GM19239 (cell line): ENCODE data around the gene ASB18.
"Not testable (repeated sequence)": the region's sequence is repeated elsewhere in the genome, so short reads cannot be mapped to it uniquely, and the experiment has no call there.

ENCODE experiments used
- DNase-seq: peaks from one replicate; pipeline ENCODE4 v3.0.0; 2011; ENCODE audit warnings: low spot score; ENCODE audit not compliant: insufficient read length
- FAIRE-seq: peaks from 2 replicates; lab custom pipeline; 2011; peaks lifted over from hg19 to GRCh38; lab: Jason Lieb, UNC

Gene ASB18, protein sequence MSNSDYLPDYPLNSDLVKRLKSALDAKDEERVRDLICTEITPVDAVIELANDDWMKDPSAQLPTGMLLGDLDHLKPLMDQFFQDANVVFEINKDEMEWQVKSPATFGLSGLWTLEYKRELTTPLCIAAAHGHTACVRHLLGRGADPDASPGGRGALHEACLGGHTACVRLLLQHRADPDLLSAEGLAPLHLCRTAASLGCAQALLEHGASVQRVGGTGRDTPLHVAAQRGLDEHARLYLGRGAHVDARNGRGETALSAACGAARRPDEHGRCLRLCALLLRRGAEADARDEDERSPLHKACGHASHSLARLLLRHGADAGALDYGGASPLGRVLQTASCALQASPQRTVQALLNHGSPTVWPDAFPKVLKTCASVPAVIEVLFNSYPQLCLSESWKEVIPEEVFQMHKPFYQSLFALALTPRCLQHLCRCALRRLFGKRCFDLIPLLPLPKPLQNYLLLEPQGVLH

DNA sequence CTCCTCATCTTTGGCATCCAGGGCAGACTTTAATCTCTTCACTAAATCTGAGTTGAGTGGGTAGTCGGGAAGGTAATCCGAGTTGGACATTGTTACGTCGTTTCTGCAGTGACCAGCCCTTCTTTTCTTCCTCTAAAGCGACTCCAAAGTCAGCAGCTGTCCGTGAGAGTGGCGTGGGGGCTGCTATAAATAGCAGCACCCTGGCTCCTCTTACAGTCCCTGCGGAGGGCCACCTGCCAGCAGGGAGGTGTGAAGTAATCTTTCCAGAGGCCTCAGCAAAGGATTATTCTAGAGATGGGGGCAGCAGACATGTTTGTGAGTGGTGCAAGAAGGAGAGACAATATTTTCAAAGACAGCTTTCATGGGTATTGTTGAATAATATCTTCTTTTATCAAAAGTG, at the start of gene ASB18:
ASB18 (minus strand) TSS at position 151 of the 400 bp plus-strand sequence; CDS start at position 90, 61 bp downstream.
- no peak for DNase-seq
- FAIRE-seq: no peak

DNA sequence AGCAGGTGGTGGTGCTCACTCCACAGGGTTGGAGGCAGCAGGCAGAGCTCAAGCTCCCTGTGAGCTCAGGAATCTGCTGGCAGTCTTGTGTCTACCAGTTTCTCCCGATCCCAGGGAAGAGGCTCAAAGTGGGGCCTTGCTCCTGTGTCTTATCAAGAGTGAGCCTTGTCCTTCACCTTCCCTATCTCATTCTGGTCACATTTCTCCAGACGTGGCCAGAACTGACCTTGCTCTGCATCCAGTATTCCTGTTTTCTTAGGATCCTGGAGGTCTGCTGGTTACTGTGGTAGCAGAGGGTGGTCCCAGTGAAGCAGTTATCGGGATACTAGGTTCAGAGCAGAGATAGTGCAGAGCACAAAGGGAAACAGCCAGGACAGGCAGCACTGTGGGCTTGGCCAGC, 47.1 kb upstream of the ASB18 start:
- FAIRE-seq (no peak), DNase-seq (no peak)

DNA sequence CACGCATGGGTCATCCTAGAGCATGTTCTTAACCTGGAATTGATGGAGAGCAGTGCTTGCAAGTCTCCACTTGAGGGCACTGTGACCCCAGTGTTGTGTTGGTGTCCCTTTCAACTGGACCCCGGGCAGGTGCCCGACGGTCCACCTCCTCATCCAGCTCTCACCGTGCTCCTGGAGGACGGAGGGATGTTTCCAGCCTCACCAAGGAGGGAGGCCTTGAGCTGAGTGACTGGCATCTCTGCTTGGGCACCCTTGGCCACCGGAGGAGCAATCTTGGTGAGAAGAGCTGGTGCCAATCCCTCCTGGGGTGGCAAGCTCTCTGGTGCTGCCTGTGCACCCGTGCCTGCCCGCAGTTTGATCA, 45.4 kb upstream of the ASB18 start:
- FAIRE-seq: no peak

DNA sequence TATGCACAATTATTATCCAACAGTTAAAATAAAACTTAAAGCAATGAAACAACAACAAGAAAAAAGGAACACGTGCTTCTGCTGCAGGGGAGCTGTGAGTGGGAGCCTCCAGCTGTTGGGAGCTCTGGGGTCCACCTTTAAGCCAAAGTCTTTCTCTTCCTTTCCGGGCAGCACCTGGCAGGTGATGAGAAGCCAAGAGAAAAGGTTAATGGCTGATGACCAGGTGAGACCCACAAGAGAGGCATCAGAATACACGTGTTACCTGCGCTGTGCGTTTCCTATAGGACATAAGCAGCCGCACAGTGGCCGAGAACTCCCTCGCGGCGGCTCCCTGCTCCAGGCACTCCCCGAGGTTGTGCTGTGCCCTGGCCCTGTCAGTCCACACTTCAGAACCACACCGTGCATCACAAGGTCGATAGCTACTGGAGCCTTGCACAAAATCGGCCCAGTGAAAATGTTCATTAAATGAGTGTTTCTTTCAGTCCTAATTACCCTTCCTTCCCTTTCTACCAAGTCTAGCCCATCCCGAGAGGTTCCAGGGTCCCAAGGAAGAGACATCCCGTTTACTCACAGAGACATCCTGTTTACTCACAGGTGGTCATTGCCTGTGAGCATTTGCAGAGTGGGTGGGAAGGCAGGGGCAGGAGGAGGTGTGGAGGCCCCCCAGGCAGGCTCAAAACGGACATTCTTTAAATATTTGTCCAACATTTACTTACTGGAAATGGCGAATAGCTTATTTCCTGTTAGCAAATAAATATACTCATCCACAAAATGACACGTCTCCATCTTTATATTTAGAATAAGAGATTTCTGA, 44.9 kb upstream of the ASB18 start:
- DNase-seq: no peak
- FAIRE-seq: no peak

More for the DNA sequence above, 45.4 kb upstream of the ASB18 start:
- peak; percentile 28 for DNase-seq

DNA sequence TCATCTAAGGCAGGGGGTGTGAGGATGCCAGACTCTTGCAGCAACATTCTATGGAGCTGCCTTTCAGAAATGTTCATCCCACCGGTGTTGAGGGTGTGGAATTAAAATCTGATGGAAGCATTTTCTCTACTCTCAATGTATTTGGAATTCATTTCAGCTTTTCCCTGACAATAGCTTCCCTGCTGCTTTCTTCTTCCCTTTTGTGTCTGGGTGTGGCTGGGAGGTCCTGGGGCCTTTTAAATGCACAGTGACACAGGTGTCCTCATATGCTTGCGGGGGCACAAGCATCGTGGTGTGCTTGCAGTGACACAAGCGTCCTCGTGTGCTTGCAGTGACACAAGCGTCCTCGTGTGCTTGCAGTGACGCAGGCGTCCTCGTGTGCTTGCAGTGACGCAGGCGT, 43.4 kb upstream of the ASB18 start:
- FAIRE-seq (no peak), DNase-seq (no peak)

DNA sequence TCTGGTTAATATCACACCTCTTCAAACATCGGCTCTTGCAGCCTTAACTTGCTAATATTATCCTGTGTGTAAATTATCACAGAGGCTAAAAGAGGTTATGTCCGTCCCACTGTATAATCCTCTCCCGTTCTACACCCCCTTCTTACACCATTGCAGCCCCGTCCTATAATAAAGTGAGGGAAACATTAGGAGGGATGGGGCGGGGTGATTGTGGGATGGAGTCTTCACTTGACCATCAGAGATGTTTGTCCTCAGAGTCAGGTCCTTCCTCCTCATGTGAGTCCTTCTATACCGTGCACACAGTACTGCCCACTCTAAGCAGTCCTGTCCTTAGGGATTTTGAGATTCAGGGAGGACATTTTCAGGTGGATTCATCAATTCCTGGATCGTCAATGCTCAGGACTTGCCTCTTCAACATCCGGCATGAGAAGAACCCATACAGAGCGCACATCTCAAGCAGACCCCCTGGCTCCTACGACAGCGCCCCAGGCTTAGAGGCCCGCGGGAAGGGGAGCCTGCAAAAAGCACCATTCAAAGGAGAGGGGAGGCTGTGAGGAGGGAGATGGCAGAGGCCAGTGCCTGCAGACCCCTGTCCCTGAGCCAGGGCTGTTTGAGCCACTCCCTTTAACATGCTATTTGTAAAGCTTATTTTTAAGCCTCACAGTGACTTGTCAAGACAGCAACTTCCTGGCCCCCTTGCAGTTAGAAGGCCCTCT, 42.8 kb upstream of the ASB18 start:
- DNase-seq (no peak), FAIRE-seq (no peak)

DNA sequence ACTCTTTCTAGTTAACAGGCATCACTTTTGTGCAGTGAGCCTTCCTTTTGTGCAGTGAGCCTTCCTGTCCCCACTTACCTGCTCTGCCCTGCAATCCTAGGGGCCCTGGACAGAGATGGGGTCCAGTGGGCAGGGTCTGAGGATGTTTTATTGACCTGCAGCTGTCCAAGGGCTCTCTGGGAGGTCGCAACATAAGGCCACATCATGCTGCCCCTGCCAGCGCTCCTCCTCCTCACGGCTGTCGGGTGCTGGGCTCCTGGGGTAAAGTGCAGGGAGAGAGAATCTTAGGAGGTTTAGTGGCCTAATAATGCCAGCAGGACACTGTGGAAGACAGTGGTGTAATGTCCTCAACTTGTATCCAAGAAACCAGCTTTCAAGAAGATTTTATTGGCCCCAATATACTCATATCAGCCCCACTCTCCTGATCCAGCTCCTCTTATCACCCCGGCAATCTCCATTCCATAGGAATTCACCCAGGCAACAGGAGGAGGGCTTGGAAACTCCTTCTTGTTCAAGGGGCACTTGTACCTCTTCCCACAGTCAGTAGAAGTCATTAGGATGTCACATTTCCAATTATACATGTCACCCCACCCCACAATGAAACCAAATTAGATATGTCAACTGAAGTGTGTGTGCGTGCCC, 41.9 kb upstream of the ASB18 start:
- FAIRE-seq (no peak), DNase-seq (no peak)

DNA sequence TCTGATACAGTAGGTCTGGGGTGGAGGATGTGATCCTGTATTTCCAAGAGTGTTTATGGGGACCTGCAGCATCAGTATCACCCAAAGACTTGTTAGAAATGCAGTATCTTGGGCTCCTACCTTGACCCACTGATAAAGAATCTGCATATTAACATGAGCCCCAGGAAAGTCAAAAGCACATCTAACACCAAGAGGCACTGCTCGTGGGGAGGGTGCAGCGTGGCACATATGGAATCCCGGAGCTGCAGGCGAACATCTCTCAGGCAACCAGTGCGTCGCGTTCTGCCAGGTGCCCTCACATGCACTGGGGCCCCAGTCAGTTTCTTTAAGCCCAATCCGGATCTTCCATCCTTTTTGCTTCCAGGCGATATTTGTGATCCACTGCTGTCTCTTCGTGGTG, 41.3 kb upstream of the ASB18 start:
- DNase-seq (no peak), FAIRE-seq (no peak)

DNA sequence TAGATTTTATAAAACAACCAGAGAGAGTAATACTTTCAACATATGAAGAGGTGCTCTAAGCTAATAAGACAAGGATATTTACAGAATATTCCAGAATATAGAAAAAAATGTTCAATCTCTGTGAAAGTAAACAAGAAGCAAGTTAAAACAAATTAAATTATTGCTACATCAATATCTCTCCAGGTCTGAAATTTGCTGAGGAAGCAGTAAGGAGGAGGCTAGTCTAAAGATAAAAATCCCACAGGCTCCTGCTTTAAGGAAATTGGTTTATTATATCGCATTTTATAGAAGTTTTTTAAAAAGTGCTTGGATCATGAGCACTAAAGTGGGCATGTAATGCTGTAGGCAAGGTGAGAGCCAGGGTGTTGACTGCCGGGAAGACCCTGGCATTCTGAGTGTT, 39.7 kb upstream of the ASB18 start:
- FAIRE-seq: no peak

DNA sequence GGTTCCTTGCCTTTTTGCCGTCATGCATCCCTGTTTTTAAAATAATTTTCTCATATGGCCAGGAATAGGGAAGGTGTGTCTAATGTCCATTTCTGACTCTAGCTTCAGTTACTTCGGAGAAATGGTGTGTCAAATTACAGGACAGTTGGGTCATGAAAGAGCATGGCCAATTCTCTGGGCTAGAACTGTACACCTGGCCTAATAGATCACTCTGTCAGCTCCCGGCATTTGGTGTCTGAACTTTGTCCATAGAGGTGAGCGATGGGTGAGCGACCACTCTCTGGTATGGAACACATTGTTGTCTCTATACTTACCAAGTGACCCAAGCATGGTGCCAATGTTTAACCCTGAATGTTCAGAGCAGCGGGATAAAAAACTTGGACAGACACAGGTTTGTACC, 38.3 kb upstream of the ASB18 start:
- FAIRE-seq (no peak), DNase-seq (no peak)

More for the DNA sequence above, 39.7 kb upstream of the ASB18 start:
- DNase-seq: no peak

DNA sequence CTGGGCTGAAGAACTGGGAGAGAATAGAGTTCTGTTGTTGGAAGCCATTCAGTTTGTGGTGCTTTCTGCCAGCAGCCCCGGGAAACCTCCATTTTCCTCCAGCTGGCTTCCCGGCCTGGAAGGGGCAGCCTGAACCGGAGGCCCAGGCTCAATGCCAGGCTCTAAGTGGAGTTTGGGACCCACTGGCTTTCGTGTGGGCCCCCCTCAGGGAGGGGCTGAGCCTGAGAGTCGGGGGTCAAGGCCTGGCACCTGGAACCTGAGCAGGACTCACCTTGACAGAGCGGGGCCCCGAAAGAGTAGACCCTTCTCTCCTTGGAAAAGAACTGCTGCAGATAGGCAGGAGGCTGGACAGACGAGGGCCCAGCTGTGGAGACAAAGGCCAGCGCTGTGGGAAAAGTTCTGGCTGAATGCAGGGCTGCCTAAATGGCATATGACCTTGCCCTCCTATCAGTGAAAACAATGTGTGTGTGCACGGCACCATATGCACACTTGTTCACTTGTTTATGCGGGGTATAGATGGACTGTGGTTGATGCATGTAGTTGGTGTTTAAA, 34.8 kb upstream of the ASB18 start:
- no peak for DNase-seq
- no peak for FAIRE-seq

DNA sequence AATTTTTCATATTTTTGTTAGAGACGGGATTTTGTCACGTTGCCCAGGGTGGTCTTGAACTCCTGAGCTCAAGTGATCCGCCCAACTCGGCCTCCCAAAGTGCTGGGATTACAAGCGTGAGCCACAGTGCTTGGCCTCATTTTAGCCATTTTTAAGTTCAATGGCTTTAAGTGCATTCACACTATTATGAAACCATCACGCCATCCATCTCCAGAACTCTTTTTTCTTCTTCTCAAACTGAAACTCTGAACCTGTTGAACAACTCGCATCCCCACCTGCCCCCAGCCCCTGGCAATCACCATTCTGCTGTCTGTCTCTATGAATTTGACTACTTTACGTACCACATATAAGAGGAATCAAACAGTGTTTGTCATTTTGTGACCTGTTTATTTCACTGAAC, 31.3 kb upstream of the ASB18 start:
- DNase-seq (no peak), FAIRE-seq (no peak)

DNA sequence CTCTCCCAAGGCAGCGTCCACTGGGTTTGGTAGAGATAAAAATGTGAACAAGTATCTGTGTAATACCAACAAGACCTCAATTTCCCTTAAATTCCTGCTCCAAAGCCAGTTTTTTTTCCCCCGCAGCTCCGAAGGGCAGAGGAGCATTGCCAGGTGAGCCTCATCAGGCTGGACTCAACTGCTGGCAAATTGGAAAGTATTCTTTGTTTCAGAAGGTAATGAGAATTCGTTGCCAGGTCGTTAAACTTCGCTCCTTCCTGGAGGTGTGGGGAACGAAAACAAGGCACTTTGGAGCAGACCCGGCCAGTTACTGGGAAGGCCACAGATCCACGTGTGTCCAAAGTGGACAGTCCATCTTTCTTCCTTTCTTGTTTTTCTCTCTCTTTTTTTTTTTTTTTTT, 30.4 kb upstream of the ASB18 start:
- no peak for FAIRE-seq
- DNase-seq: no peak

DNA sequence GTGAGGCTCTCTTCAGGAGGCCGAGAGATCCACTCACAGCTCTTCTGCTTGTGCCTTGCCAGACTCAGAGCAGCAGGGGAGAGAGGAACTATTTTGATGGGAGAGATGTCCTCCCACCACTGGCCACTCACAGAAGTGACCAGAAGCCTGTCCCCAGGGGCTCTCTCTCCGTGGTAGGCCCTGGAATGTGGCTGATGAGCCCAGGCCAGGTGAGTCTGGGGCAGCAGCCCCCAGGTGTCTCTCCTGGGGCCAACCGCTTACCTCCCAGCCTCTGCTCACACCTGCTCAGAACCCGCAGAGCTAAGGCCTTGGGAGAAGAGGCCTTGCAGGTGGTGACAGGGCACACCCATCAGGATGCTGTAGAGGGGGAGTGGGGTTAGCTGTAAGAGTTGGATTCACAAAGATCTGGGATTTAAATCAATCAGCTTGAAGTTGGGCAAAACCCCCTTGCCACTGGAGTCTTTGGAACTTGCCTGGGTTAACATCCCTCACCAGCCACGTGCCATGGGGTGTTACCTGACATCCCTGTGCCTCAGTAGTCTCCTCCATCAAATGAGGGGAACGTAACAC, 29.1 kb upstream of the ASB18 start:
- DNase-seq (no peak), FAIRE-seq (no peak)

DNA sequence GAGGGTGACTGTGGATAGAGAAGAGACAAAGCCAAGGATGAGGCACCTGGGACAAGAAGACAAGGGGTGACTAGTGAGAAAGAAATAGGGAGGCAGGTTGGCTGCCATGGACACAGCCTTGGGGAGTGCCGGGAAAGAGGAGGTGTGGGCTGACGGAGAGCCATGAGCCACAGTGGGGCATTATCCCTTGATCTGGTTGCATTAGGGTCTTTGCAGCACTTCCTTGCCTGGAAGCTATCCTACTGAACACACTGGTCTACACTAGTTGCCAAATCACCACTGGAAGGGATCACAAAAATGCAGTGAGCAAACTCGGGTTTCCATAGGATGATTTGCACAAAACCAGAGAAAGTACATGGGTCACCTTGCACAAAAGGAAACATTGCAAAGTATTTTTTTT, 27.7 kb upstream of the ASB18 start:
- no peak for FAIRE-seq
- DNase-seq: no peak

DNA sequence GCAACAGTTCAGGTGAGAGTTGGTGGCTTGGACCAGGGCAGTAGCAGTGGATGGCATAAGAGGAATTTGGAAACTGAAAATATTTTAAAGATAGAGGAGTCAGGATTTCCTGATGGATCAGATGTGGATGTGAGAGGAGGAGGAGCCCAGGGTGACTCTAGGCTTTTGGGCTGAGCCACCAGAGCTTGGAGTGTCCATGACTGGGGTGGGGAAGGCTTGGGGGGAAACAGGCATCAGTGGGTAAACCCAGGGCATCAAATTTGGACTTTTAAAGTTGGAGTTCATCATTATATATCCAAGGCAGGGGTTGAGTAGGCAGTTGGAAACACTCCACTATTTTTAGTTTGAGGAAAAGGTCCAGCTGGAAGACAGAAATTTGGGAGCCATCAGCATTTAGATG, 27.3 kb upstream of the ASB18 start:
- DNase-seq (no peak), FAIRE-seq (no peak)

DNA sequence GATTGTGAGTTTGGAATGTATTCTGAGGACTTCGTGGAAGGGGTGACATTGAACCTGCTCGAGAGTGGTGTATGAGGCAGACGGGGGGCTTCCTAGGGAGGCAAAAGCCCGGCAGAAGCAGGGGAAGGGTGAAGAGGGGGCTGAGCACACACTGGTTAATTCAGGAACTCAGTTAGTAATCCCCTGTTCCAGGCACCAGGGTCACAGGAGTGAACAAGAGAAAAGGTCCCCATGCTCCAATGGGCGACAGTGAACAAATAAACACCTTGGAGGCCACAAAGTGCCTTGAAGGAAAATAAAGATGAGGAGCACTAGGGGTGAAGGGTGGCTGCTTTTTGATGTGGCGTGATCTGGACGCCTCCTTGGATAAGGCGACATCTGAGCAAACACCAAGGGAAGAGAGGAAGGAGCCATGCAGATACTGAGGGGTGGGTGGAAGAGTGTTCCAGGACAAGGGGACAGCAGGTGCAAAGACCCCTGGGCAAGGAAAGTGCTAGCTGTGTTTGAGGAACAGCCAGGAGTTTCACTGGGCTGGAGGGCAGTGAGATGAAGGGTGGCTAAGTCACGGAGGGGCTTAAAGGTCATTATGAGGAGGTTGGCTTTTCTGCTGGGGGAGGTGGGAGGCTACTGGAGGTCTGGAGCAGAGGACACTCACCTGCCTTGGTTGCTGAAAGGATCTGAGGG, 26.7 kb upstream of the ASB18 start:
- DNase-seq (no peak), FAIRE-seq (no peak)

DNA sequence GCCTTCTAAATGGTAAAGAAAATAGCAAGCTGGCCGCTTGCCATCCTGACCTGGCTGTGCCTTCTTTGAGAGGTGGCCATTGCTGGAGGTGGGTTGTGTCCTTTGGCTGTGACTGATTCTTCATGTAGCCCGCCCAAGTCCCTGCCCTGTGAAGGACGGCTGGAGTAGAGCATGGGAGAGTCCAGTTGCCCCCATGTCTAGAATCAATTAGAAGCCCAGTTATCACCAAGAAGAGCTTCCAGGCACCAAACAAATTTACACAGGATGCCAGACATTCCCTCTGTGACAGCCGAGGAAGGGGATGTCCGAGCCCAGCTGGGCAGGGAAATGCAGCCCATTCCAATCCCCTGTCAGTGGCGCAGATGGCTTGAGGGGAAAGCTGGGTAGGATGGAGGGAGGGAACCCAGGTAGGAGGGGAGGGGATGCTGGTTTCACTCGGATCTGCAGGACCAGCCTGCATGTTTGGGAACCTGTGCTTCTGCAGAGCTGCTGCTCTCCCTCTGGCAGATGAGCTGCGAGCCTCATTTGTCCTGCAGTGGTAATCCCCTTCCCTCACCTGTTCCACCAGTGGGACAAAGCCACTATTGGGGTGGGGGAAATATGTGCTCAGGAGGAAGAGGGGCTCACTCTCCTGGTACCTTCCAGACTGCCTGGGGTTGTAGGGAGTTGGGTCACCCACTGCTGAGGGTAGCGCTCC, 25.7 kb upstream of the ASB18 start:
- DNase-seq (no peak), FAIRE-seq (no peak)

DNA sequence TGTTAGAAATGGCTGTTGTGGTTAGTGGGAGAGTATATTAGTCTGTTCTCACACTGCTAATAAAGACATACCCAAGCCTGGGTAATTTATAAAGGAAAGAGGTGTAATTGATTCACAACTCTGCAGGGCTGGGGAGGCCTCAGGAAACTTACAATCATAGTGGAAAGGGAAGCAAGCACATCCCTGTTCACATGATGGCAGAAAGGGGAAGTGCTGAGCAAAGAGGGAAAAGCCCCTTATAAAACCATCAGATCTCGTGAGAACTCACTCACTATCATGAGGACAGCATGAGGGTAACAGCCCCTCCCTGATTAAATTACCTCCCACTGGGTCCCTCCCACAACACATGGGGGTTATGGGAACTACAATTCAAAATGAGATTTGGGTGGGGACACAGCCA, 24.2 kb upstream of the ASB18 start:
- FAIRE-seq, DNase-seq: not testable (repeated sequence)
